GM12878 (cell line): Measurements from ENCODE around the gene RAP1GAP2. TPM values are rescaled to one million over a fixed set of nuclear protein-coding genes. Genes with fewer than 3 reads are reported as not detected.
"Not testable (repeated sequence)": the region's sequence is repeated elsewhere in the genome, so short reads cannot be mapped to it uniquely, and the experiment has no call there.

ENCODE experiments used
- ATAC-seq: fragments of 200-7000 bp; cut with Tn5 transposase; 3 replicates; pipeline ENCODE4 v1.9.1; 2020; ENCODE audit warnings: mild to moderate bottlenecking, moderate library complexity
- BruUV-seq: library from RNA; stranded (reverse); fragments of 400-500 nt; replicated peaks from 2 replicates; lab custom pipeline; 2021; lab: Mats Ljungman, UMichigan
- CTCF ChIA-PET: fragments of 300-600 bp; sonication (Branson Sonifier 250); formaldehyde crosslinking; extraction: SDS; loops from one replicate; lab custom pipeline; 2021; ENCODE audit warnings: inconsistent platforms; lab: Yijun Ruan, JAX
- POLR2A ChIA-PET: fragments of 350-600 bp; formaldehyde crosslinking; extraction: SDS; loops from one replicate; lab custom pipeline; 2021; ENCODE audit warnings: inconsistent platforms; lab: Charles Lee
- RAD21 ChIA-PET: fragments of 300-600 bp; sonication (Branson Sonifier 250); formaldehyde crosslinking; loops from one replicate; lab custom pipeline; 2023; ENCODE audit warnings: antibody characterized with exemption; ENCODE audit not compliant: unreplicated experiment; lab: Charles Lee
- SMC1A ChIA-PET: fragments of 300-600 bp; sonication (Branson Sonifier 250); formaldehyde crosslinking; loops from one replicate; lab custom pipeline; 2023; ENCODE audit not compliant: unreplicated experiment, uncharacterized antibody; lab: Charles Lee
- DNase-seq: peaks from one replicate; pipeline ENCODE4 v3.0.0-alpha.2; 2011; ENCODE audit warnings: low read depth, low spot score
- FAIRE-seq: peaks from 3 replicates; lab custom pipeline; 2011; peaks lifted over from hg19 to GRCh38; lab: Jason Lieb, UNC
- H2AFZ ChIP-seq: 2 replicates; pipeline ENCODE4 v1.6.0; 2011; ENCODE audit warnings: low read depth, low read length, control low read depth; ENCODE audit not compliant: control insufficient read depth
- H3K27ac ChIP-seq: 2 replicates; pipeline ENCODE4 v1.5.1; 2011; ENCODE audit warnings: control low read depth; ENCODE audit not compliant: control insufficient read depth, insufficient read depth
- H3K27me3 ChIP-seq, 2 experiments: replicated peaks in 1 of 2; 2 replicates each; pipeline versions ENCODE4 v1.6.0 to v1.6.1; 2011; ENCODE audit warnings: low read length in 1 of 2; ENCODE audit not compliant: control insufficient read depth in 2 of 2, insufficient read depth in 2 of 2
- H3K36me3 ChIP-seq, 2 experiments: 2 replicates each; pipeline ENCODE4 v1.5.1; 2011; ENCODE audit warnings: low read length in 1 of 2; ENCODE audit not compliant: control insufficient read depth in 2 of 2, insufficient read depth in 2 of 2
- H3K4me1 ChIP-seq: 2 replicates; pipeline ENCODE4 v1.6.1; 2011; ENCODE audit warnings: mild to moderate bottlenecking, low read length, moderate library complexity, mixed read lengths; ENCODE audit not compliant: control insufficient read depth, insufficient read depth
- H3K4me2 ChIP-seq: 2 replicates; pipeline ENCODE4 v1.6.0; 2011; ENCODE audit warnings: control low read depth; ENCODE audit not compliant: control insufficient read depth, insufficient read depth
- H3K4me3 ChIP-seq: fragments of 200-600 bp; sonication (generic); 2 replicates; pipeline ENCODE4 v1.5.1; 2016
- H3K79me2 ChIP-seq: 2 replicates; pipeline ENCODE4 v1.6.0; 2011; ENCODE audit warnings: low read length; ENCODE audit not compliant: control insufficient read depth, insufficient read depth
- H3K9ac ChIP-seq: 2 replicates; pipeline ENCODE4 v1.8.0; 2011; ENCODE audit warnings: low read length, control low read depth, mixed read lengths; ENCODE audit not compliant: control insufficient read depth, insufficient read depth
- H3K9me3 ChIP-seq: replicated peaks from 3 replicates; pipeline ENCODE4 v1.5.1; 2011; ENCODE audit warnings: mild to moderate bottlenecking, low read length; ENCODE audit not compliant: control insufficient read depth, insufficient read depth
- H4K20me1 ChIP-seq: 2 replicates; pipeline ENCODE4 v1.6.0; 2011; ENCODE audit not compliant: control insufficient read depth, insufficient read depth
- IRF4 ChIP-seq: IDR thresholded peaks from 2 replicates; pipeline ENCODE4 v1.6.1; 2011; ENCODE audit warnings: low read depth, low read length
- TCF7 ChIP-seq: IDR thresholded peaks from 2 replicates; pipeline ENCODE4 v1.6.1; 2014; ENCODE audit warnings: antibody characterized with exemption, borderline replicate concordance
- ZBED1 ChIP-seq: IDR thresholded peaks from 2 replicates; pipeline ENCODE4 v1.6.1; 2016; ENCODE audit warnings: borderline replicate concordance
- WGBS: methylation state at CpG from one replicate; pipeline ENCODE4 v1.1.6; 2016; ENCODE audit warnings: low lambda C conversion rate; ENCODE audit not compliant: insufficient replicate concordance, insufficient coverage; ENCODE audit errors: missing lambda C conversion rate; 5-methylcytosine and 5-hydroxymethylcytosine counted together
- in situ Hi-C: fragments of 300-500 bp; cut with MboI; formaldehyde crosslinking; loops from 9 replicates; pipeline ENCODE4 v1.14.3; 2018; ENCODE audit warnings: mixed read lengths
- intact Hi-C: fragments of 100-400 bp; cut with micrococcal nuclease; formaldehyde crosslinking; loops from one replicate; pipeline ENCODE4 v1.14.2; 2022; ENCODE audit not compliant: unreplicated experiment
- polyA plus RNA-seq, 11 experiments: library from polyadenylated mRNA; depleted of rRNA in 4 of 11; unstranded in 6 of 11; stranded (reverse) in 5 of 11; fragments of >200 nt; fragmentation: Nextera tagmentation in 4 of 11; fragmentation: Illumina TruSeq in 1 of 11; extraction: Ambion mirVana in 4 of 11; extraction: Trizol in 1 of 11; gene quantifications; 1 replicate in 1 of 11; 2 replicates in 10 of 11; pipeline versions ENCODE4 v1.2.1 to v1.2.3, GENCODE V29; 2011 to 2016; ENCODE audit warnings: inconsistent platforms in 2 of 11, missing spikeins in 2 of 11, low read depth in 1 of 11
- total RNA-seq, 4 experiments: library from RNA; depleted of rRNA in 3 of 4; stranded (reverse); fragments of >200 nt in 3 of 4; fragmentation: Illumina TruSeq in 1 of 4; extraction: Trizol in 1 of 4; gene quantifications; 2 replicates each; pipeline versions ENCODE4 v1.2.1 to v1.2.3, GENCODE V29; 2013 to 2021

The RAP1GAP2 gene
- total and polyA plus RNA-seq, 10 of the 15 experiments (the other 5 are each of a cell fraction or from before 2014, with no cell fraction given), result 0.03 to 0.95 (median 0.49) TPM; not detected in 2

GRCh38 chr17:2816688-2817087, 20.4 kb downstream of the RAP1GAP2 start:
- no peaks in the 10 kb centered on the region for H3K36me3 ChIP-seq
- no peak overlapping the region for H2AFZ ChIP-seq
- intact Hi-C loops, result no loop called here
- ChIA-PET POLR2A (no interaction called here), CTCF (no interaction called here), SMC1A (no interaction called here), RAD21 (no interaction called here)
- DNase-seq, result no peak
- H3K27ac ChIP-seq, result no peak overlapping the region
- H3K9ac ChIP-seq, result no peak overlapping the region
- no peak for FAIRE-seq
- no TSS peak for BruUV-seq
- WGBS, result 2% methylated on average over 3 of the region's 4 CpGs
- H3K9me3 ChIP-seq, result no peaks in the 10 kb centered on the region
- no peaks in the 10 kb centered on the region for H4K20me1 ChIP-seq
- H3K4me1 ChIP-seq, result peaks cover 18% of the 10 kb centered on the region
- H3K27me3 ChIP-seq, result no peaks in the 10 kb centered on the region
- no peak overlapping the region for H3K4me3 ChIP-seq
- in situ Hi-C loops, result no loop called here
- no peak for ATAC-seq
- TF ChIP-seq ZBED1 (no peak), IRF4 (no peak), TCF7 (no peak)
- TF ChIP-seq, all 136 proteins: peak for 0
- no peaks in the 10 kb centered on the region for H3K79me2 ChIP-seq
- H3K4me2 ChIP-seq, result no peak overlapping the region

GRCh38 chr17:2819294-2819693, 23.1 kb downstream of the RAP1GAP2 start:
- WGBS, result 88% methylated on average over 5 of the region's 5 CpGs
- in situ Hi-C loops, RAD21 ChIA-PET, CTCF ChIA-PET, H3K9me3 ChIP-seq, H3K27me3 ChIP-seq, BruUV-seq, SMC1A ChIA-PET, H2AFZ ChIP-seq, H3K4me3 ChIP-seq, H3K36me3 ChIP-seq, H3K9ac ChIP-seq, POLR2A ChIA-PET, H3K79me2 ChIP-seq, H4K20me1 ChIP-seq, ATAC-seq, intact Hi-C loops, FAIRE-seq, H3K4me2 ChIP-seq, DNase-seq, H3K27ac ChIP-seq: not testable (repeated sequence)
- H3K4me1 ChIP-seq, result peaks cover 14% of the 10 kb centered on the region
